Gastrocnemius medialis (tissue), 4 donors: Measurements from ENCODE around the gene LYSMD4. TPM values are rescaled to one million over a fixed set of nuclear protein-coding genes. Genes with fewer than 3 reads are reported as not detected.

ENCODE experiments used
- ATAC-seq, 2 donors: fragments of 150-250 bp; one replicate each; pipeline ENCODE4 v1.9.1; 2016
- DNase-seq, 2 donors: peaks; one replicate each; pipeline ENCODE4 v3.0.0-alpha.2; 2019
- H3K27ac ChIP-seq, 4 donors: fragments of 200-600 bp; sonication (generic); 1 replicate in 1 of 4; 2 replicates in 3 of 4; pipeline ENCODE4 v1.5.1; 2016 to 2018; ENCODE audit warnings: mild to moderate bottlenecking in 2 of 4, moderate library complexity in 1 of 4
- H3K27me3 ChIP-seq, 3 donors: fragments of 200-600 bp; sonication (generic) in 2 of 3; 1 replicate in 1 of 3; 2 replicates in 2 of 3; pipeline versions ENCODE4 v1.5.1 to v1.6.0; 2016 to 2019; ENCODE audit warnings: mild to moderate bottlenecking in 1 of 3, moderate library complexity in 1 of 3
- H3K36me3 ChIP-seq, 2 donors: fragments of 200-600 bp; sonication (generic) in 1 of 2; one replicate each; pipeline ENCODE4 v1.5.1; 2017 to 2018
- H3K4me1 ChIP-seq, 2 donors: fragments of 200-600 bp; sonication (generic) in 1 of 2; one replicate each; pipeline ENCODE4 v1.5.1; 2016 to 2017; ENCODE audit warnings: mild to moderate bottlenecking in 2 of 2
- H3K4me3 ChIP-seq, 4 donors: fragments of 200-600 bp; sonication (generic) in 3 of 4; 1 replicate in 1 of 4; 2 replicates in 3 of 4; pipeline ENCODE4 v1.5.1; 2016 to 2019; ENCODE audit warnings: mild to moderate bottlenecking in 2 of 4
- H3K9me3 ChIP-seq, 3 donors: fragments of 200-600 bp; sonication (generic) in 2 of 3; 1 replicate in 1 of 3; 2 replicates in 2 of 3; pipeline ENCODE4 v1.5.1; 2016 to 2019
- POLR2A ChIP-seq, 2 donors: fragments of 450-650 bp; IDR thresholded peaks; one replicate each; pipeline ENCODE4 v1.6.1; 2017; ENCODE audit warnings: antibody characterized with exemption in 2 of 2, mild to moderate bottlenecking in 2 of 2, moderate library complexity in 2 of 2
- in situ Hi-C, 4 donors: fragments of 200-750 bp; cut with MboI; loops; one replicate each; pipeline versions ENCODE4 v1.15.0 to v1.8.0; 2017; ENCODE audit warnings: low sequenced_read_pairs in 4 of 4
- intact Hi-C: fragments of 100-400 bp; cut with DNase I; formaldehyde crosslinking; loops from one replicate; pipeline ENCODE4 v1.15.1; 2023; ENCODE audit warnings: low total_unique reads
- total RNA-seq, 4 donors: library from RNA; depleted of rRNA; stranded (reverse); fragments of >200 nt; gene quantifications; one replicate each; pipeline versions ENCODE4 v1.1.0 to v1.2.3, GENCODE V29; 2016
- TF ChIP-seq, protein P1 (sequence below), 5 experiments: fragments of 450-650 bp in 3 of 5; fragments of 200-600 bp in 2 of 5; sonication (generic) in 2 of 5; IDR thresholded peaks in 4 of 5; conservative IDR thresholded peaks in 1 of 5; 1 replicate in 4 of 5; 2 replicates in 1 of 5; pipeline ENCODE4 v1.5.1; 2016 to 2019; ENCODE audit warnings: antibody characterized with exemption in 5 of 5, mild to moderate bottlenecking in 3 of 5, moderate library complexity in 3 of 5

The LYSMD4 gene
- total RNA-seq, 4 donors from 2014 or later, result 5.1 to 15.8 (median 11.9) TPM

DNA sequence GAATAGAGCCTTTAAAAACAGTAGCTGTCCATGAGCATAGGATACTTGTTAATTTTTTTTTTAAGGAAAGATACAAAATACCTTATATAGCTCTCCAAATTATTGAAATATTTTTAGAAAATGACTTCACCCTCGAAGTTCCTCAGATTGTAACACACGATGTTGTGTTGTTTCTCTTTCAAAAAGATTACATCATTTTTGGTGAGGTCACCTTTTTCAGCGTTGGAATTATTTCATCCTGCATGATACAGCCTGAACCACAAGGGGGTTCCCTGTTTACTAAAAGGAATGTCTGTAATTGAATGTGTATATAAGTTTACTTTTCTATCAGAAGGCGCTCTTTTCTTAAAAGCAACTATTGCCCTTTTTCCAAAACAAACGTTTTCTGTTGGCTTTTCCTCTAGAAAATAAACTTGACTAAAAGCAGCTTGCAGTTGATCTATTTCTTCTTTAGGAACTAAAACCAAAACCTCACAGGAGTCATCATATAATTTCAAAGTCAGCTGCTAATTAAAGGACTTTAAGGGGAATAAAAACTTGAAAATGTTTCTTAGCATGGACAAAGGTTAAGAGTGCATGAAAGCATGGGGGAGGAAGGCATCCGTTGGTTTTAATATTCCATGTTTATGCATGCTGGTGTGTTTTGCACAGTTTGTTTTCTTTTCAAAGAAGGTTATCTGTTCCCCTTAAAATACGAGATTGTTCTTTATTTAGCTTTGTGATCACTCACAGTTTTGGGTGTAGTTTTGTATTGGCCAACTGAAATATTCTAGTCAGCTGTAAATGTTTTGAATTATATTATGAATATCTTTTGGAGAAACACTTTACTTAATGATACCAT lies 29.4 kb downstream of the LYSMD4 start:
- Histone ChIP-seq H3K4me3 (peak overlapping the region in 3 of 4 donors; percentile 8 to 16 (median 9)), H3K27ac (peak overlapping the region; percentile 78 to 90 (median 84)), H3K9me3 (no peaks in the 10 kb centered on the region), H3K36me3 (no peaks in the 10 kb centered on the region), H3K4me1 (peaks cover 35 to 47% of the 10 kb centered on the region in 2 donors), H3K27me3 (no peaks in the 10 kb centered on the region)
- DNase-seq, result no peak
- intact Hi-C loops (loop anchor here (1.0 to 10.0 kb wide), 5 partner anchors 51 to 599 kb away; partner anchors contain the start of gene SYNM), in situ Hi-C loops (loop anchor here (5.0 to 25.0 kb wide), 5 partner anchors 137 to 432 kb away; partner anchors contain the start of gene MEF2A (in 1 of the 4))
- ATAC-seq, result peak; percentile 63 to 75
- TF ChIP-seq, protein P1, sequence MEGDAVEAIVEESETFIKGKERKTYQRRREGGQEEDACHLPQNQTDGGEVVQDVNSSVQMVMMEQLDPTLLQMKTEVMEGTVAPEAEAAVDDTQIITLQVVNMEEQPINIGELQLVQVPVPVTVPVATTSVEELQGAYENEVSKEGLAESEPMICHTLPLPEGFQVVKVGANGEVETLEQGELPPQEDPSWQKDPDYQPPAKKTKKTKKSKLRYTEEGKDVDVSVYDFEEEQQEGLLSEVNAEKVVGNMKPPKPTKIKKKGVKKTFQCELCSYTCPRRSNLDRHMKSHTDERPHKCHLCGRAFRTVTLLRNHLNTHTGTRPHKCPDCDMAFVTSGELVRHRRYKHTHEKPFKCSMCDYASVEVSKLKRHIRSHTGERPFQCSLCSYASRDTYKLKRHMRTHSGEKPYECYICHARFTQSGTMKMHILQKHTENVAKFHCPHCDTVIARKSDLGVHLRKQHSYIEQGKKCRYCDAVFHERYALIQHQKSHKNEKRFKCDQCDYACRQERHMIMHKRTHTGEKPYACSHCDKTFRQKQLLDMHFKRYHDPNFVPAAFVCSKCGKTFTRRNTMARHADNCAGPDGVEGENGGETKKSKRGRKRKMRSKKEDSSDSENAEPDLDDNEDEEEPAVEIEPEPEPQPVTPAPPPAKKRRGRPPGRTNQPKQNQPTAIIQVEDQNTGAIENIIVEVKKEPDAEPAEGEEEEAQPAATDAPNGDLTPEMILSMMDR (IDR thresholded peaks at IDR 0.05 in 4 of 5, conservative IDR thresholded peaks at IDR 0.05 in 1 of 5), result peak; percentile 60 to 88 (median 63)
- no peak for TF ChIP-seq POLR2A (IDR thresholded peaks at IDR 0.05)

DNA sequence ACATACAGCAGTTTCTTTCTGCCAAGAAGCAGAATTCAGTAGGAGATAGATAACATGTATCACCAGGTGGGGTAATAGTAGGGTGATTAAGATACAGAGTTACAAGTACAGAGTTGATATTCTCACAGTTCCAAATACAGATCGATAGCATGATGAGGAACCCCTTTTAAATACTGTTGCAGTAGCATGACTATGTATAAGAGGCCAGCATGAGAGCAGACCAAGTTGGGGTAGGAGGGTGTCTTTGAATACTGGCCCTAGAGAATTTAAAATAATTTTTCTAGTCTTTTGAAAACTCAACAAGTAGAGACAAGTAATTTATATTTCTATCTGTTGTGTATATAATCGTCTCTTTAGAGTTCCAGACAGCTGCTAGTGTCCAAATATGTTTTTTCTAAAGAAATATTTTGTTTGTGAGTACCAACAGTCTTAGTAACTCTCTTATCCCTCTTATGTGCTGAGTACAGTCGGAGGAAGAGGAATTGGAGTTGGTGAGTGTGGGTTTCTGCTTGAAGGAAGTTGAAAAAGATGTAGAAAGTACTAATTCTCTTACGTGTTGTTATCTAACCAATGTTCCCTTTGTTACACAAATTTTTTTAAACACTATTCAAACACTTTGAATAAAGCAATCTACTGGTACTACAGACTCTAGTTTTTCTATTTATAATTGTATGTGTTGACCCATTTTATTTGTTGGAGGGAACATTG lies 30.2 kb downstream of the LYSMD4 start:
- H3K9me3 ChIP-seq, result no peaks in the 10 kb centered on the region
- DNase-seq (no peak), ATAC-seq (no peak)
- no peak for TF ChIP-seq POLR2A (IDR thresholded peaks at IDR 0.05)
- TF ChIP-seq, protein P1 (IDR thresholded peaks at IDR 0.05 in 4 of 5, conservative IDR thresholded peaks at IDR 0.05 in 1 of 5), result no peak
- intact Hi-C loops (loop anchor here (10.0 kb wide), 1 partner anchor 598 kb away; the partner anchor contains the start of gene SYNM), in situ Hi-C loops (loop anchor here (5.0 to 25.0 kb wide), 5 partner anchors 136 to 431 kb away; partner anchors contain the start of gene MEF2A (in 1 of the 4))
- H3K4me3 ChIP-seq, result no peak overlapping the region
- H3K27me3 ChIP-seq, result no peaks in the 10 kb centered on the region
- no peaks in the 10 kb centered on the region for H3K36me3 ChIP-seq
- H3K4me1 ChIP-seq, result peaks cover 27 to 39% of the 10 kb centered on the region in 2 donors
- peak overlapping the region; percentile 78 to 90 (median 84) for H3K27ac ChIP-seq

DNA sequence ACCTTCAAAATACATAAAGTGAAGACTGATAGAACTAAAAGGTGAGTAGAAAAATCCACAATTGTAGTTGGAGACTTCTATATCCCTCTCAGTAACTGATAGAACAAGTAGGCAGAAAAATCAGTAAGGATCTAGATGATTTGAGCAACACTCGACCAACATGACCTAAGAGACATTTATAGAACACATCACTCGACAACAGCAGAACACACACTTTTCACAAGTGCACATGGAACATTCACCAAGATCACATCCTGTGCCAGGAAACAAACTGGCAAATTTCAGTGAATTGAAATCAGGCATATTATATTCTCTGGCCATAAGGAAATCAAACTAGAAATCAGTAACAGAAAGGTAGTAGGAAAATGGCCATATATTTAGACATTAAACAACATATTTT lies 37.1 kb downstream of the LYSMD4 start:
- no peaks in the 10 kb centered on the region for H3K27me3 ChIP-seq
- H3K36me3 ChIP-seq, result peaks cover 0 to 39% of the 10 kb centered on the region in 2 donors
- H3K4me3 ChIP-seq, result no peak overlapping the region
- H3K4me1 ChIP-seq, result peaks cover 0 to 3% of the 10 kb centered on the region in 2 donors
- ATAC-seq, result no peak
- peak overlapping the region in 3 of 4 donors; percentile 11 to 39 (median 11) for H3K27ac ChIP-seq
- TF ChIP-seq POLR2A (IDR thresholded peaks at IDR 0.05), result no peak
- TF ChIP-seq, protein P1 (IDR thresholded peaks at IDR 0.05 in 4 of 5, conservative IDR thresholded peaks at IDR 0.05 in 1 of 5), result no peak
- DNase-seq, result no peak
- in situ Hi-C loops, result loop anchor here in 1 of 4 donors (10.0 kb wide), 1 partner anchor 61 kb away; no protein-coding TSS in a partner anchor
- no peaks in the 10 kb centered on the region for H3K9me3 ChIP-seq
- intact Hi-C loops, result no loop called here

DNA sequence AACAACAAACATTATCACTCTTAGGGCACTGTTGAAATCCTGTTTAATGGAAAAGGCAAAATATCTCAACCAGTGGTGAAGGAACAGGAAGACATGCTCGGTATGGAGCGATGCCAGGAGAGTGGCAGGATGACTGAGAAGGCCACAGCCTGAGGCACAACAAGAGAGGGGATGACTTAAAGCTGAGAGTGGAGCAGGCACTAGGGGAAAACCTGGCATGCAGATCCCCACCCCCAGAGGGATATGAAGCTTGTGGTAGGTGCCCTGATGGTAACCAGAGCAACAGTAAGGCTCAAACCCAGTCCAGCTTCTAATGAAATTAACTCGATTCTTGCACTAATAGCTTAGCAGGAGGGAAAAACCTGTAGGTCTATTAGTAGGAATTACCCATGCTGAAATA lies 40.4 kb downstream of the LYSMD4 start:
- intact Hi-C loops (no loop called here), in situ Hi-C loops (loop anchor here in 1 of 4 donors (10.0 kb wide), 1 partner anchor 58 kb away; no protein-coding TSS in a partner anchor)
- no peak for TF ChIP-seq POLR2A (IDR thresholded peaks at IDR 0.05)
- TF ChIP-seq, protein P1 (IDR thresholded peaks at IDR 0.05 in 4 of 5, conservative IDR thresholded peaks at IDR 0.05 in 1 of 5), result no peak
- Histone ChIP-seq H3K27ac (no peak overlapping the region), H3K36me3 (peaks cover 0 to 51% of the 10 kb centered on the region in 2 donors), H3K27me3 (no peaks in the 10 kb centered on the region), H3K4me3 (no peak overlapping the region), H3K4me1 (no peaks in the 10 kb centered on the region), H3K9me3 (no peaks in the 10 kb centered on the region)
- ATAC-seq (no peak), DNase-seq (no peak)
